Pancreas (tissue), 10 donors: Measurements from ENCODE around the gene SHISAL1. TPM values are rescaled to one million over a fixed set of nuclear protein-coding genes. Genes with fewer than 3 reads are reported as not detected.

Experiments
- ATAC-seq, 4 donors: fragments of 200-7000 bp; cut with Tn5 transposase; one replicate each; pipeline versions ENCODE4 v1.8.0 to v1.9.1; 2020; ENCODE audit warnings: mild to moderate bottlenecking in 4 of 4, moderate library complexity in 4 of 4
- DNase-seq, 6 donors: peaks; one replicate each; pipeline ENCODE4 v3.0.0-alpha.2; 2020
- FAIRE-seq: peaks from 2 replicates; lab custom pipeline; 2012; peaks lifted over from hg19 to GRCh38; lab: Jason Lieb, UNC
- H3K27ac ChIP-seq, 4 donors: fragments of 200-600 bp; sonication (generic); 1 replicate in 3 of 4; 2 replicates in 1 of 4; pipeline versions ENCODE4 v1.5.0 to v1.8.0; 2020
- H3K27me3 ChIP-seq, 4 donors: fragments of 200-600 bp; one replicate each; pipeline ENCODE4 v1.8.0; 2021
- H3K36me3 ChIP-seq, 3 donors: fragments of 200-600 bp; sonication (generic) in 1 of 3; one replicate each; pipeline versions ENCODE4 v1.5.0 to v1.8.0; 2020 to 2021
- H3K4me1 ChIP-seq, 3 donors: fragments of 200-600 bp; one replicate each; pipeline ENCODE4 v1.8.0; 2021
- H3K4me3 ChIP-seq, 4 donors: fragments of 200-600 bp; sonication (generic) in 2 of 4; one replicate each; pipeline versions ENCODE4 v1.5.0 to v1.8.0; 2020 to 2021
- H3K9me3 ChIP-seq, 4 donors: fragments of 200-600 bp; one replicate each; pipeline ENCODE4 v1.8.0; 2021
- WGBS, 2 donors: extraction: QIAGEN DNeasy Blood & Tissue Kit; methylation state at CpG; one replicate each; pipeline ENCODE4 v1.1.7; 2013; 5-methylcytosine and 5-hydroxymethylcytosine counted together
- intact Hi-C, 3 donors: fragments of 100-400 bp; cut with DNase I; formaldehyde crosslinking; loops; one replicate each; pipeline versions ENCODE4 v1.11.1 to v1.14.2; 2022
- polyA plus RNA-seq, 2 donors: library from polyadenylated mRNA; stranded (reverse); fragments of 200-250 nt; gene quantifications; one replicate each; pipeline ENCODE4 v1.2.3, GENCODE V29; 2013
- total RNA-seq, 6 donors: library from RNA; stranded (reverse); fragmentation: NEBNext Ultra II Directional in 4 of 6; extraction: Animal tissue kit (Norgen Biotek cat#: 25700) in 4 of 6; gene quantifications; one replicate each; pipeline versions ENCODE4 v1.2.1 to v1.2.4, GENCODE V29; 2021 to 2023
- TF ChIP-seq, protein P1 (sequence below), 4 donors: fragments of 200-600 bp; sonication (generic) in 3 of 4; IDR thresholded peaks; one replicate each; pipeline versions ENCODE4 v1.5.0 to v1.8.0; 2021; ENCODE audit warnings: antibody characterized with exemption in 4 of 4
- donor health status: healthy with polysubstance abuse.
- donor health status: DM: no; HTN: no; CAD: no; lungs with moderate emphysema.
- donor health status: DM: no; HTN: no; CAD: no.
- donor health status: control.
- donor health status: control.
- donor health status: Bipolar disorder and iron deficiency.
- donor health status: DM: yes; HTN: yes; CAD: no.
- donor health status: DM: no; HTN: no; CAD: no.
- donor health status: DM: no; HTN: no; CAD: no.
- donor health status: DM: yes; HTN: yes; CAD: no.

The SHISAL1 gene
- total and polyA plus RNA-seq, 8 donors, result 0.35 to 1.3 (median 0.54) TPM

DNA sequence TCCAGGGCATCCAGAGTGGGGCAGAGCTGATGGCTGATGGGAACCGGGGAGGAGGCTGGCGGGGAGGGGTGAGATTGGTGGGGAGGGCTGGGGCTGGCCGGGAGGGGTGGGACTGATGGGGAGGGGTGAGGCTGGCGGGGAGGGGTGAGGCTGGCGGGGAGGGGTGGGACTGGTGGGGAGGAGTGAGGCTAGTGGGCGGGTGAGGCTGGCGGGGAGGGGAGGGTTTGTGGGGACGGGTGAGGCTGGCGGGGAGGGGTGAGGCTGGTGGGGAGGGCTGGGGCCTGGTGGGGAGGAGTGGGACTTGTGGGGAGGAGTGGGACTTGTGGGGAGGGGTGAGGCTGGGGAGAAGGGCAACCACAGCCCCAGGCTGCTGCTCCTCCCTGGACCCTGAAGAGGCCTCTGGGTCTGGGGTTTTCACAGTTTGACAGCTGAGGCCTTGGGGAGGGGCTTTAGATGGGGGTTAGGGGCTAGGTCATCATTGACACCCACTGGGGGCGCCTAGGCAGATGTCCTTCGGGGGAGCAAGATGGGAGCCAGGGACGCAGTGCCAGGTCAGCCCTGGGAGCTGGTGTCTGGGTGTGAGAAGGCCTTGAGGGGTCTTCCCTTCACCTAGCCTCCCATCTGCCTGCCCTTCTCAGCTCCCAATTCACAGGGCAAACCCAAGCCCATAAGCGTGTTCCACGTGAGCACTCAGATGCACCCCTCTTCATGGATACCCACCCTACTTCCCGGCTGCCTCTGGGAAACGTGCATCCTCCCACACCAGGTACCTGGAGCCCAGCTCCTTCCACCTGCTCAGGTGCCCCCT lies 105.4 kb downstream of the SHISAL1 start:
- H3K4me3 ChIP-seq, result no peak overlapping the region
- WGBS, 2 donors, result 78 to 79% methylated on average over 13 to 16 of the region's 16 CpGs
- no peaks in the 10 kb centered on the region for H3K36me3 ChIP-seq
- H3K27ac ChIP-seq, result no peak overlapping the region
- H3K4me1 ChIP-seq, result no peaks in the 10 kb centered on the region
- TF ChIP-seq, protein P1, sequence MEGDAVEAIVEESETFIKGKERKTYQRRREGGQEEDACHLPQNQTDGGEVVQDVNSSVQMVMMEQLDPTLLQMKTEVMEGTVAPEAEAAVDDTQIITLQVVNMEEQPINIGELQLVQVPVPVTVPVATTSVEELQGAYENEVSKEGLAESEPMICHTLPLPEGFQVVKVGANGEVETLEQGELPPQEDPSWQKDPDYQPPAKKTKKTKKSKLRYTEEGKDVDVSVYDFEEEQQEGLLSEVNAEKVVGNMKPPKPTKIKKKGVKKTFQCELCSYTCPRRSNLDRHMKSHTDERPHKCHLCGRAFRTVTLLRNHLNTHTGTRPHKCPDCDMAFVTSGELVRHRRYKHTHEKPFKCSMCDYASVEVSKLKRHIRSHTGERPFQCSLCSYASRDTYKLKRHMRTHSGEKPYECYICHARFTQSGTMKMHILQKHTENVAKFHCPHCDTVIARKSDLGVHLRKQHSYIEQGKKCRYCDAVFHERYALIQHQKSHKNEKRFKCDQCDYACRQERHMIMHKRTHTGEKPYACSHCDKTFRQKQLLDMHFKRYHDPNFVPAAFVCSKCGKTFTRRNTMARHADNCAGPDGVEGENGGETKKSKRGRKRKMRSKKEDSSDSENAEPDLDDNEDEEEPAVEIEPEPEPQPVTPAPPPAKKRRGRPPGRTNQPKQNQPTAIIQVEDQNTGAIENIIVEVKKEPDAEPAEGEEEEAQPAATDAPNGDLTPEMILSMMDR (IDR thresholded peaks at IDR 0.05), result no peak
- no peak for FAIRE-seq
- DNase-seq, result peak in 1 of 6 donors; percentile 29
- H3K27me3 ChIP-seq, result no peaks in the 10 kb centered on the region
- intact Hi-C loops, result no loop called here
- H3K9me3 ChIP-seq, result no peaks in the 10 kb centered on the region
- no peak for ATAC-seq

DNA sequence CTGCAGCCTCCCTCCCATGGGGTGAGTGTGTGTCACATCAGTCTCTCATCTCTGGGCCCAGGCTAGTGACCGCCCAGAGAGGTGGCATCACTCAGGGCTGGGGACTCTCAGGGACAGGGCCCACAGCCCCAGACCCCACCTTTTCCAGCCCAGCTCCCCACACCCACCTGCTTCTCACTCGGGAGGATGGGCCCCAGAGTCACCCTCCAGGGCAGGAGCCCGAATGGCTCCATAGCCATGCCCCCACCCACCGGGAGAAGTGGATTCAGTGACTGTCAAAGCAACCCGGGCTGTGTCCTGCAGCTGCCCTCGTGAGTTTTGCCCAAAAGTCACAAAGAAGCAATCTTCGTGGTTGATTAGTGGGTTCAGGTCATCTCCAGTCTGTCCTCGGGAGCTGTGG lies 106.1 kb downstream of the SHISAL1 start:
- H3K36me3 ChIP-seq, result no peaks in the 10 kb centered on the region
- H3K4me1 ChIP-seq, result no peaks in the 10 kb centered on the region
- H3K27me3 ChIP-seq, result no peaks in the 10 kb centered on the region
- DNase-seq, result peak in 2 of 6 donors; percentile 25 to 38
- TF ChIP-seq, protein P1 (IDR thresholded peaks at IDR 0.05), result no peak
- WGBS, 2 donors, result 65 to 69% methylated on average over 8 of the region's 8 CpGs
- FAIRE-seq, result no peak
- intact Hi-C loops, result no loop called here
- no peak overlapping the region for H3K27ac ChIP-seq
- no peak overlapping the region for H3K4me3 ChIP-seq
- no peaks in the 10 kb centered on the region for H3K9me3 ChIP-seq
- ATAC-seq, result no peak

DNA sequence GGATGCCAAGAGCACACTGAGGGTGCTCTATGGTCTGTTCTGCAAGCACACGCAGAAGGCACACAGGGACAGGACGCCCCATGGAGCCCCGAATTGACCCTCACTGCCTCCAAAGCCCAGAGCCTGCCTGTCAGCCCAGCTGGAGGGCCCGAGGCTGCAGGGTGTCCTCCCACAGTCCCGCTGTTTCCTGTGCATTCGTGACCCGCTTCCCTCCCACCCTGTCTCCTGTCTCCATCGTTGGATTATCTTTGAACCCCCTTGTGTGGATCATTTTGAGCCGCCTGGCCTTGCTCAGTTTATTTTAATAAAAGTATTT lies 106.5 kb downstream of the SHISAL1 start:
- Histone ChIP-seq H3K27ac (no peak overlapping the region), H3K4me3 (no peak overlapping the region), H3K36me3 (no peaks in the 10 kb centered on the region), H3K9me3 (no peaks in the 10 kb centered on the region), H3K27me3 (no peaks in the 10 kb centered on the region), H3K4me1 (no peaks in the 10 kb centered on the region)
- intact Hi-C loops, result no loop called here
- no peak for FAIRE-seq
- 67 to 80% methylated on average over 9 of the region's 9 CpGs for WGBS, 2 donors
- ATAC-seq, result no peak
- DNase-seq, result peak in 1 of 6 donors; percentile 26
- TF ChIP-seq, protein P1 (IDR thresholded peaks at IDR 0.05), result no peak

DNA sequence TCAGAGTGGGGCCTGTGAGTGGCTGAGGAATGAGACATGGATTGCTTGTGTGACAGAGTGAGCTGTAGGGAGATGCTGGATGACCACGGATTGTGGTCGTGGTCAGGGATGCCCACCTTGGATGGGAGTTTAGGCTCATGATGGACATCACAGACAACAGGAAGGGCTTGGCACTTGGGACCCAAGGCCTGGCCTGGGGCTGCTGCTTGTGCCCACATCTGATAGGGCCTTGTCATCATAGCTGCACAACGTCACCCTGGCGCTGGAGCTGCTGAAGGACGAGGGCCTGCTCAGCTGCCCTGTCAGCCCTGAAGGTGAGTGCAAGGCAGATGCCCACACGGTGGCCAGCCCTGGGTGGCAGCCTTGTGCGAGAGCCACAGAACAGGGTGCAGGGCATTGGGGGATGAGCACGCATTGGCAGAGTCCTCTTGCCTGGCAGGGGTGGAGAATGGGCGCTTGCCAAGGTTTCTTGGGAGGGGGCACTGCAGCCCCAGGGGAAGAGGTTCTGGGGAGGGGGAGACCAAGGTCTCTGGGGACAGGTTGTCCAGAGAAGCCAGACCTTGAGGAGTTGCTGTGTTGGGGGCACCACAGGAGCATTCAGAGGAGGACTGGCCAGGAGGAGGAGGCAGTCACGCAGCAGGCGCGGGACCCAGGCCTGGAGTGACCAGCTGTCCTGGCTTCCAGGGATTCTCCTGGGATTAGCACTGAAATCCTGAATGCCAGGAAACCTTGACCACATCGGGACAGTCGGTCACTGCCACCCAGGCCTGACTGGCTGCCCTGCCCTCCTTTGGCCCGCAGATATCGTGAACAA lies 107.0 kb downstream of the SHISAL1 start:
- no peaks in the 10 kb centered on the region for H3K4me1 ChIP-seq
- ATAC-seq, result no peak
- H3K4me3 ChIP-seq, result no peak overlapping the region
- WGBS, 2 donors, result 68 to 77% methylated on average over 16 of the region's 16 CpGs
- no peaks in the 10 kb centered on the region for H3K36me3 ChIP-seq
- intact Hi-C loops, result no loop called here
- no peaks in the 10 kb centered on the region for H3K9me3 ChIP-seq
- H3K27ac ChIP-seq, result no peak overlapping the region
- DNase-seq, result peak in 2 of 6 donors; percentile 34 to 39
- FAIRE-seq, result no peak
- no peaks in the 10 kb centered on the region for H3K27me3 ChIP-seq
- TF ChIP-seq, protein P1 (IDR thresholded peaks at IDR 0.05), result no peak
